WTC11 (cell line): ENCODE results near the gene ANKDD1B. TPM values are rescaled to one million over a fixed set of nuclear protein-coding genes. Genes with fewer than 3 reads are reported as not detected.

Source experiments
- ATAC-seq: fragments of 200-7000 bp; cut with Tn5 transposase; 2 replicates; pipeline ENCODE4 v1.10.0; 2021; ENCODE audit warnings: mild to moderate bottlenecking, moderate library complexity
- CTCF ChIA-PET: fragments of 300-600 bp; sonication (Branson Sonifier 250); formaldehyde crosslinking; loops from one replicate; lab custom pipeline; 2021; ENCODE audit warnings: antibody characterized with exemption; lab: Charles Lee
- POLR2A ChIA-PET: fragments of 350-600 bp; sonication (Branson Sonifier 250); formaldehyde crosslinking; loops from one replicate; lab custom pipeline; 2021; ENCODE audit warnings: antibody characterized with exemption; lab: Charles Lee
- DNase-seq: peaks from one replicate; pipeline ENCODE4 v3.0.0; 2021; ENCODE audit warnings: low spot score
- H3K27ac Mint-ChIP-seq: 2 replicates; pipeline ENCODE4 v1.8.0; 2021; ENCODE audit warnings: mixed read lengths
- H3K27me3 Mint-ChIP-seq: 2 replicates; pipeline ENCODE4 v1.8.0; 2021; ENCODE audit warnings: low read depth, mild to moderate bottlenecking, moderate library complexity, mixed read lengths
- H3K36me3 Mint-ChIP-seq: 2 replicates; pipeline ENCODE4 v1.8.0; 2021; ENCODE audit warnings: mixed read lengths
- H3K4me1 Mint-ChIP-seq: 2 replicates; pipeline ENCODE4 v1.8.0; 2022; ENCODE audit warnings: mixed read lengths
- H3K4me3 Mint-ChIP-seq: 2 replicates; pipeline ENCODE4 v1.8.0; 2021; ENCODE audit warnings: mild to moderate bottlenecking, moderate library complexity, mixed read lengths
- H3K9me3 Mint-ChIP-seq: 2 replicates; pipeline ENCODE4 v1.8.0; 2021; ENCODE audit warnings: mixed read lengths
- GRHL2 ChIP-seq: fragments of 250-450 bp; sonication (Bioruptor Pico); IDR thresholded peaks from 2 replicates; pipeline ENCODE4 v1.8.0; 2022; ENCODE audit warnings: mild to moderate bottlenecking, moderate library complexity; ENCODE audit not compliant: insufficient replicate concordance, severe bottlenecking
- IRF2 ChIP-seq: sonication (generic); formaldehyde crosslinking; IDR thresholded peaks from 2 replicates; pipeline ENCODE4 v1.8.0; 2022; ENCODE audit warnings: low read depth, missing genetic modification reagents, borderline replicate concordance
- JAZF1 ChIP-seq: fragments of 250-450 bp; sonication (Bioruptor Pico); IDR thresholded peaks from 2 replicates; pipeline ENCODE4 v1.9.0; 2021; ENCODE audit warnings: moderate library complexity, mild to moderate bottlenecking, inconsistent platforms
- NFYB ChIP-seq: sonication (generic); formaldehyde crosslinking; conservative IDR thresholded peaks from 2 replicates; pipeline ENCODE4 v1.8.0; 2022; ENCODE audit warnings: low read depth, missing genetic modification reagents
- PRDM15 ChIP-seq: sonication (generic); formaldehyde crosslinking; IDR thresholded peaks from 2 replicates; pipeline ENCODE4 v1.8.0; 2022; ENCODE audit warnings: missing genetic modification reagents
- RELA ChIP-seq: sonication (generic); formaldehyde crosslinking; IDR thresholded peaks from 2 replicates; pipeline ENCODE4 v1.8.1; 2022; ENCODE audit warnings: missing genetic modification reagents, mild to moderate bottlenecking, borderline replicate concordance
- STAT6 ChIP-seq: sonication (generic); formaldehyde crosslinking; conservative IDR thresholded peaks from 2 replicates; pipeline ENCODE4 v1.8.1; 2023; ENCODE audit warnings: mild to moderate bottlenecking, low read depth, missing genetic modification reagents, moderate library complexity
- ZNF138 ChIP-seq: sonication (generic); formaldehyde crosslinking; conservative IDR thresholded peaks from 2 replicates; pipeline ENCODE4 v1.8.1; 2022; ENCODE audit warnings: mild to moderate bottlenecking, moderate library complexity, missing genetic modification reagents
- ZNF232 ChIP-seq: sonication (generic); formaldehyde crosslinking; IDR thresholded peaks from 2 replicates; pipeline ENCODE4 v1.8.0; 2022; ENCODE audit warnings: mild to moderate bottlenecking, missing genetic modification reagents
- ZNF423 ChIP-seq: fragments of 250-450 bp; sonication (Bioruptor Pico); IDR thresholded peaks from 2 replicates; pipeline ENCODE4 v2.1.2; 2022; ENCODE audit warnings: mild to moderate bottlenecking, moderate library complexity
- ZNF425 ChIP-seq: fragments of 250-450 bp; sonication (Bioruptor Pico); conservative IDR thresholded peaks from 2 replicates; pipeline ENCODE4 v1.9.0; 2021; ENCODE audit warnings: mild to moderate bottlenecking
- ZNF512 ChIP-seq: sonication (generic); formaldehyde crosslinking; IDR thresholded peaks from 2 replicates; pipeline ENCODE4 v1.8.1; 2022; ENCODE audit warnings: missing genetic modification reagents, borderline replicate concordance
- total RNA-seq: library from RNA; stranded (reverse); gene quantifications from 3 replicates; pipeline ENCODE4 v1.2.3, GENCODE V29; 2021
- TF ChIP-seq, protein P1 (sequence below): sonication (generic); formaldehyde crosslinking; IDR thresholded peaks from 2 replicates; pipeline ENCODE4 v1.8.1; 2023; ENCODE audit warnings: mild to moderate bottlenecking, missing genetic modification reagents, moderate library complexity
- TF ChIP-seq, protein P2 (sequence below): sonication (generic); formaldehyde crosslinking; IDR thresholded peaks from 2 replicates; pipeline ENCODE4 v1.8.0; 2023; ENCODE audit warnings: mild to moderate bottlenecking, missing genetic modification reagents
- TF ChIP-seq, protein P3 (sequence below): sonication (generic); formaldehyde crosslinking; IDR thresholded peaks from 2 replicates; pipeline ENCODE4 v1.8.1; 2022; ENCODE audit warnings: low read depth, missing genetic modification reagents, borderline replicate concordance

The ANKDD1B gene
- total RNA-seq, 1 experiment from 2014 or later = 0.28 TPM

DNA sequence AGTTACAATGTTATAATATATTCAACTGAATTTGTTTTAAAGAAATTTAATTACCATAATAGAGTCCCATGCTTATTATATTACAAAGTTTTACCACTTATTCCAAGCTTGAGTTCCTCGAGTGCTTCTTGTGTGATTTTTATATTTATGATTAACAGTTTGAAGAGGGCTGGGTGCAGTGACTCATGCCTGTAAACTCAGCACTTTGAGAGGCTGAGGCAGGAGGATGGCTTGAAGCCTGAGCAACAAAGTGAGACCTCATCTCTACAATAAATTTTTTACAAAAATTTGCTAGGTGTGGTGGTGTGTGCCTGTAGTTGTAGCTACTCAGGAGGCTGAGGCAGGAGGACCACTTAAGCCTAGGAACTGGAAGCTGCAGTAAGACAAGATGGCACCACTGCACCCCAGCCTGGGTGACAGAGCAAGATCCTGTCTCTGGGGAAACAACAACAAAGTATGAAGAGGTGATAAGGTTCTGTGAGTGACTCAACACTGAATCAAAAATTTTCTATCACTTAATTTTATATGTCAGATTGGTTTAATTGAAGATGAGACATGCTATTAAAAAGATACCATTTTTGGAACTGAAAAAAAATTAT lies 96.8 kb downstream of the ANKDD1B start:
- no peak overlapping the region for H3K27ac Mint-ChIP-seq
- H3K4me1 Mint-ChIP-seq = no peaks in the 10 kb centered on the region
- ATAC-seq = no peak
- no peak overlapping the region for H3K4me3 Mint-ChIP-seq
- peaks cover 14% of the 10 kb centered on the region for H3K36me3 Mint-ChIP-seq
- TF ChIP-seq, protein P1, sequence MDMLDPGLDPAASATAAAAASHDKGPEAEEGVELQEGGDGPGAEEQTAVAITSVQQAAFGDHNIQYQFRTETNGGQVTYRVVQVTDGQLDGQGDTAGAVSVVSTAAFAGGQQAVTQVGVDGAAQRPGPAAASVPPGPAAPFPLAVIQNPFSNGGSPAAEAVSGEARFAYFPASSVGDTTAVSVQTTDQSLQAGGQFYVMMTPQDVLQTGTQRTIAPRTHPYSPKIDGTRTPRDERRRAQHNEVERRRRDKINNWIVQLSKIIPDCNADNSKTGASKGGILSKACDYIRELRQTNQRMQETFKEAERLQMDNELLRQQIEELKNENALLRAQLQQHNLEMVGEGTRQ (CRISPR knock-in tag) = no peak
- no peak for TF ChIP-seq ZNF423 (CRISPR knock-in tag)
- TF ChIP-seq STAT6 (CRISPR knock-in tag) = no peak
- ChIA-PET POLR2A (interaction anchor here (0.5 kb wide), 1 partner anchor 332 kb away, joined by 3 read pairs; no protein-coding TSS in a partner anchor), CTCF (interaction anchor here (1.0 kb wide), 1 partner anchor 27 kb away, joined by 3 read pairs; no protein-coding TSS in a partner anchor)
- H3K9me3 Mint-ChIP-seq = no peaks in the 10 kb centered on the region
- no peak for DNase-seq
- H3K27me3 Mint-ChIP-seq = no peaks in the 10 kb centered on the region

DNA sequence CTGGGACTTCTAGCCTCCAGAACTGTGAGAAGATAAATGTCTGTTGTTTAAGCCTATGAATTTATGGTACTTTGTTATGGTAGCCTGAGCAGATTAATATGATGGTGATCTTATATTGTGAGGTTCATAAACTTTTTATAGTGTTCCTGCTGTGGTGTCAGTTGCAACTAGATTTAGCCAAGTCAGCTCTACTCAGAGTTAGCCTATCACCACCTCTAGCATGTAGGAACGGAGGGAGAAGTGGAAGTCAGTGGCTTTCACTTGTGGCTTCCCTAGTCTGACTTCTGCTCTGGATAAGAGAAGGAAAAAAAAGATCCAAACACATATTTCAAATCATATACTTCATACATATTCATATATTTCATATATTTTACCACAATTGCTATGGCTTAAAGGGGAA lies 99.4 kb downstream of the ANKDD1B start:
- Mint-ChIP-seq H3K4me3 (no peak overlapping the region), H3K27me3 (no peaks in the 10 kb centered on the region)
- CTCF ChIA-PET = no interaction called here
- TF ChIP-seq, protein P2, sequence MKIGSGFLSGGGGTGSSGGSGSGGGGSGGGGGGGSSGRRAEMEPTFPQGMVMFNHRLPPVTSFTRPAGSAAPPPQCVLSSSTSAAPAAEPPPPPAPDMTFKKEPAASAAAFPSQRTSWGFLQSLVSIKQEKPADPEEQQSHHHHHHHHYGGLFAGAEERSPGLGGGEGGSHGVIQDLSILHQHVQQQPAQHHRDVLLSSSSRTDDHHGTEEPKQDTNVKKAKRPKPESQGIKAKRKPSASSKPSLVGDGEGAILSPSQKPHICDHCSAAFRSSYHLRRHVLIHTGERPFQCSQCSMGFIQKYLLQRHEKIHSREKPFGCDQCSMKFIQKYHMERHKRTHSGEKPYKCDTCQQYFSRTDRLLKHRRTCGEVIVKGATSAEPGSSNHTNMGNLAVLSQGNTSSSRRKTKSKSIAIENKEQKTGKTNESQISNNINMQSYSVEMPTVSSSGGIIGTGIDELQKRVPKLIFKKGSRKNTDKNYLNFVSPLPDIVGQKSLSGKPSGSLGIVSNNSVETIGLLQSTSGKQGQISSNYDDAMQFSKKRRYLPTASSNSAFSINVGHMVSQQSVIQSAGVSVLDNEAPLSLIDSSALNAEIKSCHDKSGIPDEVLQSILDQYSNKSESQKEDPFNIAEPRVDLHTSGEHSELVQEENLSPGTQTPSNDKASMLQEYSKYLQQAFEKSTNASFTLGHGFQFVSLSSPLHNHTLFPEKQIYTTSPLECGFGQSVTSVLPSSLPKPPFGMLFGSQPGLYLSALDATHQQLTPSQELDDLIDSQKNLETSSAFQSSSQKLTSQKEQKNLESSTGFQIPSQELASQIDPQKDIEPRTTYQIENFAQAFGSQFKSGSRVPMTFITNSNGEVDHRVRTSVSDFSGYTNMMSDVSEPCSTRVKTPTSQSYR (CRISPR knock-in tag) = no peak
- no peak for TF ChIP-seq ZNF425 (CRISPR knock-in tag)
- TF ChIP-seq NFYB (CRISPR knock-in tag) = no peak
- no peak for TF ChIP-seq GRHL2 (CRISPR knock-in tag)
- no peak for TF ChIP-seq IRF2
- no peak for TF ChIP-seq ZNF138 (CRISPR knock-in tag)
- TF ChIP-seq, all 79 proteins: peak for 0
- Mint-ChIP-seq H3K27ac (no peak overlapping the region), H3K9me3 (no peaks in the 10 kb centered on the region), H3K4me1 (peaks cover 2% of the 10 kb centered on the region), H3K36me3 (peaks cover 8% of the 10 kb centered on the region)
- POLR2A ChIA-PET = no interaction called here
- no peak for DNase-seq
- no peak for ATAC-seq

GRCh38 chr5:75711151-75711550 lies 99.9 kb downstream of the ANKDD1B start:
- DNase-seq = no peak
- peaks cover 8% of the 10 kb centered on the region for H3K36me3 Mint-ChIP-seq
- no peaks in the 10 kb centered on the region for H3K27me3 Mint-ChIP-seq
- CTCF ChIA-PET = no interaction called here
- H3K4me3 Mint-ChIP-seq = no peak overlapping the region
- ATAC-seq = no peak
- no peaks in the 10 kb centered on the region for H3K9me3 Mint-ChIP-seq
- H3K4me1 Mint-ChIP-seq = peaks cover 7% of the 10 kb centered on the region
- no peak overlapping the region for H3K27ac Mint-ChIP-seq
- POLR2A ChIA-PET = no interaction called here
- no peak for TF ChIP-seq RELA (CRISPR knock-in tag)
- TF ChIP-seq PRDM15 (CRISPR knock-in tag) = no peak
- no peak for TF ChIP-seq JAZF1 (CRISPR knock-in tag)
- no peak for TF ChIP-seq ZNF512 (CRISPR knock-in tag)
- no peak for TF ChIP-seq ZNF232
- TF ChIP-seq, protein P3, sequence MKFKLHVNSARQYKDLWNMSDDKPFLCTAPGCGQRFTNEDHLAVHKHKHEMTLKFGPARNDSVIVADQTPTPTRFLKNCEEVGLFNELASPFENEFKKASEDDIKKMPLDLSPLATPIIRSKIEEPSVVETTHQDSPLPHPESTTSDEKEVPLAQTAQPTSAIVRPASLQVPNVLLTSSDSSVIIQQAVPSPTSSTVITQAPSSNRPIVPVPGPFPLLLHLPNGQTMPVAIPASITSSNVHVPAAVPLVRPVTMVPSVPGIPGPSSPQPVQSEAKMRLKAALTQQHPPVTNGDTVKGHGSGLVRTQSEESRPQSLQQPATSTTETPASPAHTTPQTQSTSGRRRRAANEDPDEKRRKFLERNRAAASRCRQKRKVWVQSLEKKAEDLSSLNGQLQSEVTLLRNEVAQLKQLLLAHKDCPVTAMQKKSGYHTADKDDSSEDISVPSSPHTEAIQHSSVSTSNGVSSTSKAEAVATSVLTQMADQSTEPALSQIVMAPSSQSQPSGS (CRISPR knock-in tag) = no peak
